GM23338 (cell line): Measurements from ENCODE around the gene TANGO6. TPM values are rescaled to one million over a fixed set of nuclear protein-coding genes. Genes with fewer than 3 reads are reported as not detected.

Experiments
- ATAC-seq: fragments of 200-7000 bp; cut with Tn5 transposase; 3 replicates; pipeline ENCODE4 v1.9.1; 2020
- DNase-seq: peaks from one replicate; pipeline ENCODE4 v3.0.0-alpha.2; 2015; ENCODE audit warnings: low spot score
- H2AFZ ChIP-seq: fragments of 200-600 bp; sonication (generic); 2 replicates; pipeline ENCODE4 v1.8.0; 2016; ENCODE audit warnings: antibody characterized with exemption, mild to moderate bottlenecking, moderate library complexity
- H3F3A ChIP-seq: fragments of 200-600 bp; sonication (generic); replicated peaks from 2 replicates; pipeline ENCODE4 v1.8.0; 2017; ENCODE audit warnings: antibody characterized with exemption, mixed run types, low read depth
- H3K27ac ChIP-seq: fragments of 200-600 bp; sonication (generic); 2 replicates; pipeline ENCODE4 v1.6.1; 2016; ENCODE audit warnings: low read depth
- H3K27me3 ChIP-seq: fragments of 200-600 bp; sonication (generic); 2 replicates; pipeline ENCODE4 v1.8.0; 2016; ENCODE audit warnings: mild to moderate bottlenecking, mixed run types, moderate library complexity; ENCODE audit not compliant: insufficient read depth
- H3K36me3 ChIP-seq: fragments of 200-600 bp; sonication (generic); 2 replicates; pipeline ENCODE4 v1.8.0; 2016; ENCODE audit warnings: mild to moderate bottlenecking; ENCODE audit not compliant: insufficient read depth
- H3K4me1 ChIP-seq: fragments of 200-600 bp; sonication (generic); 2 replicates; pipeline ENCODE4 v1.8.0; 2016; ENCODE audit warnings: mild to moderate bottlenecking, moderate library complexity; ENCODE audit not compliant: insufficient read depth
- H3K4me2 ChIP-seq: fragments of 200-600 bp; sonication (generic); 2 replicates; pipeline ENCODE4 v1.7.1; 2017; ENCODE audit warnings: mixed run types
- H3K4me3 ChIP-seq: fragments of 200-600 bp; sonication (generic); 2 replicates; pipeline ENCODE4 v1.6.1; 2016; ENCODE audit warnings: mixed run types
- H3K79me2 ChIP-seq: fragments of 200-600 bp; sonication (generic); replicated peaks from 2 replicates; pipeline ENCODE4 v1.8.0; 2017; ENCODE audit warnings: mild to moderate bottlenecking; ENCODE audit not compliant: insufficient read depth
- H3K9me2 ChIP-seq: fragments of 200-600 bp; sonication (generic); 2 replicates; pipeline ENCODE4 v1.8.0; 2017; ENCODE audit not compliant: insufficient read depth
- H4K20me1 ChIP-seq: fragments of 200-600 bp; sonication (generic); replicated peaks from 2 replicates; pipeline ENCODE4 v1.8.0; 2017; ENCODE audit warnings: mild to moderate bottlenecking; ENCODE audit not compliant: insufficient read depth
- H3K27ac Mint-ChIP-seq: 2 replicates; pipeline ENCODE4 v1.8.0; 2020; ENCODE audit warnings: inconsistent platforms, mild to moderate bottlenecking, moderate library complexity, mixed read lengths
- H3K27me3 Mint-ChIP-seq: 3 replicates; pipeline ENCODE4 v1.8.0; 2022; ENCODE audit warnings: low read depth, mild to moderate bottlenecking, moderate library complexity, mixed read lengths, inconsistent platforms; ENCODE audit not compliant: insufficient read depth, poor library complexity
- H3K36me3 Mint-ChIP-seq: 3 replicates; pipeline ENCODE4 v1.8.0; 2021; ENCODE audit warnings: low read depth, mild to moderate bottlenecking, inconsistent platforms, moderate library complexity, mixed read lengths
- H3K4me1 Mint-ChIP-seq: 3 replicates; pipeline ENCODE4 v1.8.0; 2020; ENCODE audit warnings: mild to moderate bottlenecking, inconsistent platforms, mixed read lengths
- H3K4me3 Mint-ChIP-seq: 3 replicates; pipeline ENCODE4 v1.8.0; 2021; ENCODE audit warnings: moderate library complexity, mild to moderate bottlenecking, inconsistent platforms, mixed read lengths
- H3K9me3 Mint-ChIP-seq: 3 replicates; pipeline ENCODE4 v1.8.0; 2020; ENCODE audit warnings: moderate library complexity, mild to moderate bottlenecking, inconsistent platforms, mixed read lengths
- CREB1 ChIP-seq: fragments of 250-450 bp; sonication (Bioruptor Pico); IDR thresholded peaks from 2 replicates; pipeline ENCODE4 v1.5.0; 2020; ENCODE audit warnings: low read depth, mild to moderate bottlenecking, moderate library complexity
- ETS1 ChIP-seq: IDR thresholded peaks from 2 replicates; pipeline ENCODE4 v1.6.1; 2016; ENCODE audit warnings: antibody characterized with exemption
- EZH2 ChIP-seq: fragments of 200-600 bp; sonication (generic); IDR thresholded peaks from one replicate; pipeline ENCODE4 v1.8.0; 2017; ENCODE audit warnings: antibody characterized with exemption, mild to moderate bottlenecking, low read depth; ENCODE audit not compliant: unreplicated experiment
- EZH2phosphoT487 ChIP-seq: fragments of 200-600 bp; sonication (generic); IDR thresholded peaks from one replicate; pipeline ENCODE4 v1.8.1; 2018; ENCODE audit warnings: antibody characterized with exemption; ENCODE audit not compliant: unreplicated experiment
- JUNB ChIP-seq: IDR thresholded peaks from one replicate; pipeline ENCODE4 v1.6.1; 2016; ENCODE audit warnings: antibody characterized with exemption; ENCODE audit not compliant: unreplicated experiment
- NANOG ChIP-seq: IDR thresholded peaks from 2 replicates; pipeline ENCODE4 v1.6.1; 2016; ENCODE audit warnings: antibody characterized with exemption, borderline replicate concordance
- POLR2AphosphoS5 ChIP-seq: IDR thresholded peaks from 2 replicates; pipeline ENCODE4 v1.6.1; 2016; ENCODE audit warnings: antibody characterized with exemption, low read depth
- REST ChIP-seq: IDR thresholded peaks from one replicate; pipeline ENCODE4 v1.6.1; 2018; ENCODE audit warnings: antibody characterized with exemption; ENCODE audit not compliant: unreplicated experiment
- STAT1 ChIP-seq: IDR thresholded peaks from one replicate; pipeline ENCODE4 v1.6.1; 2016; ENCODE audit warnings: antibody characterized with exemption; ENCODE audit not compliant: unreplicated experiment
- ZNF114 ChIP-seq: fragments of 250-450 bp; sonication (Bioruptor Pico); IDR thresholded peaks from 2 replicates; pipeline ENCODE4 v1.5.0; 2020; ENCODE audit warnings: mild to moderate bottlenecking, moderate library complexity
- ZNF462 ChIP-seq: fragments of 250-450 bp; sonication (Bioruptor Pico); IDR thresholded peaks from 2 replicates; pipeline ENCODE4 v1.5.0; 2020; ENCODE audit warnings: mild to moderate bottlenecking, moderate library complexity
- polyA plus RNA-seq: library from polyadenylated mRNA; unstranded; fragments of >200 nt; fragmentation: Nextera tagmentation; extraction: Ambion mirVana; gene quantifications from 2 replicates; pipeline ENCODE4 v1.2.1, GENCODE V29; 2016
- total RNA-seq: library from RNA; depleted of rRNA; stranded (reverse); fragments of >200 nt; shearing (Covaris generic); gene quantifications from 2 replicates; pipeline ENCODE4 v1.2.3, GENCODE V29; 2014

Gene TANGO6
- total and polyA plus RNA-seq, 2 experiments from 2014 or later, result 7.2 to 23.2 TPM

GRCh38 chr16:68909099-68909733 lies 65.9 kb downstream of the TANGO6 start:
- Mint-ChIP-seq H3K4me3 (no peak overlapping the region), H3K27me3 (no peaks in the 10 kb centered on the region), H3K9me3 (no peaks in the 10 kb centered on the region), H3K4me1 (peaks cover 11% of the 10 kb centered on the region), H3K27ac (no peak overlapping the region), H3K36me3 (peaks cover 2% of the 10 kb centered on the region; the same call in 1 of the 3 replicates)
- H3K4me2 ChIP-seq, result no peak overlapping the region
- H3K4me3 ChIP-seq, result no peak overlapping the region
- H3K27ac ChIP-seq, result peak overlapping the region; percentile 56; the same call in 1 of the 2 replicates
- H3F3A ChIP-seq, result no peaks in the 10 kb centered on the region; the same call in 1 of the 2 replicates
- H3K36me3 ChIP-seq, result no peaks in the 10 kb centered on the region
- H4K20me1 ChIP-seq, result no peaks in the 10 kb centered on the region; the same call in none of the 2 replicates
- no peaks in the 10 kb centered on the region for H3K9me2 ChIP-seq
- no peak for ATAC-seq
- peaks cover 10% of the 10 kb centered on the region for H3K4me1 ChIP-seq
- no peak for TF ChIP-seq POLR2AphosphoS5
- TF ChIP-seq REST, result no peak
- no peak for TF ChIP-seq CREB1 (CRISPR knock-in tag)
- no peak for TF ChIP-seq ETS1
- TF ChIP-seq STAT1, result no peak
- no peak for TF ChIP-seq ZNF462
- TF ChIP-seq EZH2, result no peak
- no peak for TF ChIP-seq EZH2phosphoT487
- TF ChIP-seq NANOG, result no peak
- TF ChIP-seq ZNF114 (CRISPR knock-in tag), result no peak
- TF ChIP-seq JUNB, result no peak
- H3K79me2 ChIP-seq, result no peaks in the 10 kb centered on the region
- no peak for DNase-seq
- H2AFZ ChIP-seq, result no peak overlapping the region
- H3K27me3 ChIP-seq, result no peaks in the 10 kb centered on the region
